B cell (primary cell): ENCODE results near the gene TSGA10. TPM values are rescaled to one million over a fixed set of nuclear protein-coding genes. Genes with fewer than 3 reads are reported as not detected.

Source experiments
- ATAC-seq: fragments of 200-7000 bp; cut with Tn5 transposase; one replicate; pipeline ENCODE4 v1.10.0; 2021; ENCODE audit warnings: low read depth, mild to moderate bottlenecking, moderate number of reproducible peaks, moderate library complexity
- CTCF ChIA-PET: fragments of 350-600 bp; sonication (Branson Sonifier 250); formaldehyde crosslinking; loops from one replicate; lab custom pipeline; 2021; ENCODE audit warnings: antibody characterized with exemption, inconsistent platforms; lab: Charles Lee
- POLR2A ChIA-PET: fragments of 350-600 bp; sonication (Branson Sonifier 250); formaldehyde crosslinking; loops from one replicate; lab custom pipeline; 2021; ENCODE audit warnings: antibody characterized with exemption; lab: Charles Lee
- DNase-seq: peaks from one replicate; pipeline ENCODE4 v3.0.0; 2013
- H2AFZ ChIP-seq: 2 replicates; pipeline ENCODE4 v1.6.1; 2012; ENCODE audit warnings: mild to moderate bottlenecking, low read depth, low read length; ENCODE audit not compliant: insufficient read depth, poor library complexity, severe bottlenecking
- H3K27ac ChIP-seq, 2 donors: 1 replicate in 1 of 2; 2 replicates in 1 of 2; pipeline ENCODE4 v1.5.1; 2012 to 2013; ENCODE audit warnings: low read length in 2 of 2, mild to moderate bottlenecking in 2 of 2, moderate library complexity in 1 of 2
- H3K27me3 ChIP-seq, 4 experiments: fragments of 200-600 bp in 1 of 4; sonication (generic) in 1 of 4; replicated peaks in 1 of 4; 1 replicate in 2 of 4; 2 replicates in 2 of 4; pipeline versions ENCODE4 v1.6.1 to v1.7.0; 2013 to 2016; ENCODE audit warnings: low read length in 3 of 4, mild to moderate bottlenecking in 2 of 4, mixed read lengths in 1 of 4, moderate library complexity in 1 of 4; ENCODE audit not compliant: insufficient read depth in 4 of 4, control insufficient read depth in 3 of 4; ENCODE audit errors: control extremely low read depth in 1 of 4
- H3K36me3 ChIP-seq, 2 experiments: replicated peaks in 1 of 2; 1 replicate in 1 of 2; 2 replicates in 1 of 2; pipeline versions ENCODE4 v1.6.1 to v1.7.1; 2013; ENCODE audit warnings: low read length in 1 of 2; ENCODE audit not compliant: insufficient read depth in 2 of 2, control insufficient read depth in 1 of 2; ENCODE audit errors: control extremely low read depth in 1 of 2, extremely low read depth in 1 of 2
- H3K4me1 ChIP-seq, 2 donors: fragments of 200-600 bp in 1 of 2; sonication (generic) in 1 of 2; 1 replicate in 1 of 2; 2 replicates in 1 of 2; pipeline versions ENCODE4 v1.5.1 to v1.6.1; 2013 to 2017; ENCODE audit warnings: low read length in 2 of 2; ENCODE audit not compliant: control insufficient read depth in 2 of 2, insufficient read depth in 2 of 2
- H3K4me2 ChIP-seq: replicated peaks from 2 replicates; pipeline ENCODE3; 2012; ENCODE audit warnings: mild to moderate bottlenecking, low read depth, low read length; ENCODE audit not compliant: poor library complexity, severe bottlenecking
- H3K4me3 ChIP-seq, 5 experiments: fragments of 200-600 bp in 1 of 5; sonication (generic) in 1 of 5; 1 replicate in 3 of 5; 2 replicates in 2 of 5; pipeline versions ENCODE4 v1.5.1 to v1.7.0; 2011 to 2016; ENCODE audit warnings: low read length in 4 of 5, mild to moderate bottlenecking in 4 of 5, low read depth in 2 of 5, control low read depth in 1 of 5, moderate library complexity in 1 of 5; ENCODE audit not compliant: insufficient read depth in 1 of 5; ENCODE audit errors: control extremely low read depth in 1 of 5, extremely low read depth in 1 of 5
- H3K79me2 ChIP-seq: fragments of 200-600 bp; sonication (generic); one replicate; pipeline ENCODE4 v1.6.0; 2016; ENCODE audit warnings: low read length; ENCODE audit not compliant: control insufficient read depth, insufficient read depth
- H3K9ac ChIP-seq: fragments of 200-600 bp; sonication (generic); 2 replicates; pipeline ENCODE4 v1.6.1; 2017; ENCODE audit warnings: mild to moderate bottlenecking, low read length, moderate library complexity
- H3K9me3 ChIP-seq, 3 donors: one replicate each; pipeline versions ENCODE4 v1.6.1 to v1.7.1; 2013; ENCODE audit warnings: low read length in 2 of 3; ENCODE audit not compliant: control insufficient read depth in 2 of 3, insufficient read depth in 1 of 3; ENCODE audit errors: control extremely low read depth in 1 of 3
- H4K20me1 ChIP-seq: 2 replicates; pipeline ENCODE4 v1.6.0; 2012; ENCODE audit warnings: mild to moderate bottlenecking, low read length; ENCODE audit not compliant: insufficient read depth, control insufficient read depth, poor library complexity, severe bottlenecking
- H3K27ac Mint-ChIP-seq: one replicate; pipeline ENCODE4 v1.8.0; 2021; ENCODE audit warnings: mixed read lengths
- H3K27me3 Mint-ChIP-seq: one replicate; pipeline ENCODE4 v1.8.0; 2021; ENCODE audit warnings: mixed read lengths
- H3K4me1 Mint-ChIP-seq: one replicate; pipeline ENCODE4 v1.8.0; 2021; ENCODE audit warnings: mixed read lengths
- H3K4me3 Mint-ChIP-seq: one replicate; pipeline ENCODE4 v1.8.0; 2021; ENCODE audit warnings: mixed read lengths
- H3K9me3 Mint-ChIP-seq: one replicate; pipeline ENCODE4 v1.8.0; 2022; ENCODE audit warnings: mixed read lengths; ENCODE audit not compliant: insufficient read depth
- EZH2 ChIP-seq: IDR thresholded peaks from 2 replicates; pipeline ENCODE4 v1.6.1; 2012; ENCODE audit warnings: borderline replicate concordance, low read depth, mild to moderate bottlenecking, moderate library complexity, low read length; ENCODE audit not compliant: insufficient read depth, poor library complexity, severe bottlenecking
- WGBS: methylation state at CpG from one replicate; pipeline ENCODE4 v1.1.5; 2013; ENCODE audit warnings: missing lambda C conversion rate; ENCODE audit not compliant: insufficient coverage; 5-methylcytosine and 5-hydroxymethylcytosine counted together
- intact Hi-C: fragments of 100-400 bp; cut with micrococcal nuclease; formaldehyde crosslinking; loops from one replicate; pipeline ENCODE4 v1.10.0; 2022
- polyA plus RNA-seq: library from polyadenylated mRNA; depleted of rRNA; stranded (reverse); fragments of >200 nt; gene quantifications from 2 replicates; pipeline ENCODE4 v1.2.3, GENCODE V29; 2012
- total RNA-seq, 2 donors: library from RNA; stranded (reverse); fragments of 120-200 nt in 1 of 2; gene quantifications; 1 replicate in 1 of 2; 2 replicates in 1 of 2; pipeline versions ENCODE4 v1.2.3 to v1.2.4, GENCODE V29; 2013 to 2022
- TF ChIP-seq, protein P1 (sequence below): fragments of 200-600 bp; IDR thresholded peaks from one replicate; pipeline ENCODE4 v1.8.0; 2022; ENCODE audit warnings: antibody characterized with exemption, mild to moderate bottlenecking

TSGA10 gene
- total and polyA plus RNA-seq, 2 donors (not counting 1 experiment from before 2014, with no cell fraction given), result 4.6 to 39.6 TPM

- CTCF ChIA-PET, result no interaction called here
- intact Hi-C loops, result no loop called here
These were observed 126.2 kb downstream of the TSGA10 start for GRCh38 chr2:99028558-99028957.

DNA sequence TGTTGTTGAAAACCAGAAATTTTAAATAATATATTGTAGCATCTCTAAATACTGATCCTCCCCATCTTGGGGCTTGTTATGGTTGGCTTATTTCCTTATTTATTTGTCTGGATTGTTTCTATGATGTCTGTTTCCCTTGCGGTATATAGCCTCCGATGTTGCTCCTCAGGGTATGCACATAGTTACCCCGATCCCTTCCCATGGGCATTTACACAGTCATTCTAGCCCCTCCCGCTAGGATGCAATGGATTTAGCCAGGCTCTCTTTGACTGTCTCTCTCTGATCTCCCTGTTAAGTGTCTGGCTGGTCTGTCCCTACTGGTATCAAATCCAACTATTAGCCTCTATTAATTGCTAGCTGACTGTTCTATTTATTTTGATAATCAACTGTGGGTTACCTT is 126.9 kb downstream of the TSGA10 start:
- no peak overlapping the region for H3K27ac Mint-ChIP-seq
- WGBS, result 50% methylated on average over 2 of the region's 4 CpGs
- CTCF ChIA-PET, result no interaction called here
- no peak overlapping the region for H3K27ac ChIP-seq
- H3K4me3 ChIP-seq, result no peak overlapping the region
- H3K4me1 Mint-ChIP-seq, result no peaks in the 10 kb centered on the region
- no peak overlapping the region for H2AFZ ChIP-seq
- no peaks in the 10 kb centered on the region for H3K79me2 ChIP-seq
- peaks cover 3 to 5% (median 3%) of the 10 kb centered on the region in 3 donors for H3K9me3 ChIP-seq
- DNase-seq (no peak), ATAC-seq (no peak)
- H3K4me2 ChIP-seq, result no peak overlapping the region
- no peak overlapping the region for H3K9ac ChIP-seq
- H4K20me1 ChIP-seq, result no peaks in the 10 kb centered on the region
- no peaks in the 10 kb centered on the region for H3K4me1 ChIP-seq
- POLR2A ChIA-PET, result no interaction called here
- H3K27me3 ChIP-seq, result no peaks in the 10 kb centered on the region
- H3K4me3 Mint-ChIP-seq, result no peak overlapping the region
- TF ChIP-seq, protein P1, sequence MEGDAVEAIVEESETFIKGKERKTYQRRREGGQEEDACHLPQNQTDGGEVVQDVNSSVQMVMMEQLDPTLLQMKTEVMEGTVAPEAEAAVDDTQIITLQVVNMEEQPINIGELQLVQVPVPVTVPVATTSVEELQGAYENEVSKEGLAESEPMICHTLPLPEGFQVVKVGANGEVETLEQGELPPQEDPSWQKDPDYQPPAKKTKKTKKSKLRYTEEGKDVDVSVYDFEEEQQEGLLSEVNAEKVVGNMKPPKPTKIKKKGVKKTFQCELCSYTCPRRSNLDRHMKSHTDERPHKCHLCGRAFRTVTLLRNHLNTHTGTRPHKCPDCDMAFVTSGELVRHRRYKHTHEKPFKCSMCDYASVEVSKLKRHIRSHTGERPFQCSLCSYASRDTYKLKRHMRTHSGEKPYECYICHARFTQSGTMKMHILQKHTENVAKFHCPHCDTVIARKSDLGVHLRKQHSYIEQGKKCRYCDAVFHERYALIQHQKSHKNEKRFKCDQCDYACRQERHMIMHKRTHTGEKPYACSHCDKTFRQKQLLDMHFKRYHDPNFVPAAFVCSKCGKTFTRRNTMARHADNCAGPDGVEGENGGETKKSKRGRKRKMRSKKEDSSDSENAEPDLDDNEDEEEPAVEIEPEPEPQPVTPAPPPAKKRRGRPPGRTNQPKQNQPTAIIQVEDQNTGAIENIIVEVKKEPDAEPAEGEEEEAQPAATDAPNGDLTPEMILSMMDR, result no peak
- TF ChIP-seq EZH2, result no peak
- H3K36me3 ChIP-seq, result no peaks in the 10 kb centered on the region
- peaks cover 5% of the 10 kb centered on the region for H3K9me3 Mint-ChIP-seq
- peaks cover 6% of the 10 kb centered on the region for H3K27me3 Mint-ChIP-seq
- intact Hi-C loops, result no loop called here

More at GRCh38 chr2:99028558-99028957, 126.2 kb downstream of the TSGA10 start:
- H2AFZ ChIP-seq, result no peak overlapping the region
- no peak overlapping the region for H3K9ac ChIP-seq
- ATAC-seq, result no peak
- no peaks in the 10 kb centered on the region for H3K4me1 ChIP-seq
- WGBS, result no CpG with 5 or more reads among the region's 4 CpGs
- H3K27ac ChIP-seq, result no peak overlapping the region
- H3K27me3 ChIP-seq, result no peaks in the 10 kb centered on the region
- no peak for DNase-seq
- TF ChIP-seq EZH2, result no peak
- TF ChIP-seq, protein P1, result no peak
- Mint-ChIP-seq H3K9me3 (peaks cover 5% of the 10 kb centered on the region), H3K4me1 (no peaks in the 10 kb centered on the region), H3K27me3 (peaks cover 6% of the 10 kb centered on the region), H3K4me3 (no peak overlapping the region), H3K27ac (no peak overlapping the region)
- H3K4me3 ChIP-seq, result no peak overlapping the region
- peaks cover 3 to 5% (median 3%) of the 10 kb centered on the region in 3 donors for H3K9me3 ChIP-seq
- H3K4me2 ChIP-seq, result no peak overlapping the region
- H4K20me1 ChIP-seq, result no peaks in the 10 kb centered on the region
- H3K36me3 ChIP-seq, result no peaks in the 10 kb centered on the region
- POLR2A ChIA-PET, result no interaction called here
- H3K79me2 ChIP-seq, result no peaks in the 10 kb centered on the region
